ENCODE measurements around the gene CDHR1.

The CDHR1 gene

GRCh38 chr10:84158550-84158949, 35.8 kb upstream of the CDHR1 start:
- no peak overlapping the region for H3K4me2 ChIP-seq (ENCODE audit: low read depth, low read length, poor library complexity, severe bottlenecking)
- H4K20me1 ChIP-seq (ENCODE audit: low read depth, low read length), result no peaks in the 10 kb centered on the region
- H3K36me3 ChIP-seq (ENCODE audit: low read length), result peaks cover 3% of the 10 kb centered on the region; the same call in 1 of the 2 replicates
- no peaks in the 10 kb centered on the region for H3K79me2 ChIP-seq (ENCODE audit: insufficient read depth, low read length)
- no peaks in the 10 kb centered on the region for H3K9me2 ChIP-seq (replicated peaks; ENCODE audit: insufficient read depth, low read length)
- H3K4me3 ChIP-seq (ENCODE audit: insufficient read depth, low read length, poor library complexity, severe bottlenecking), result no peak overlapping the region
- H3K27me3 ChIP-seq (ENCODE audit: low read length), result no peaks in the 10 kb centered on the region
- no peak overlapping the region for H3K27ac ChIP-seq (ENCODE audit: low read depth, low read length)
- no peak overlapping the region for H2AFZ ChIP-seq (ENCODE audit: low read depth, low read length, severe bottlenecking)
- TF ChIP-seq EZH2phosphoT487 (conservative IDR thresholded peaks at IDR 0.05; ENCODE audit: low read length) (no peak), CTCF (IDR thresholded peaks at IDR 0.05; ENCODE audit: insufficient read depth, low read length, poor library complexity, severe bottlenecking) (no peak)
- 0 out of 2 replicates have a peak, but pooled peaks cover 3% of the 10 kb centered on the region for H3F3A ChIP-seq (ENCODE audit: insufficient read depth)
- no peaks in the 10 kb centered on the region for H3K9me3 ChIP-seq (ENCODE audit: insufficient read depth, low read length)
- H3K9ac ChIP-seq (ENCODE audit: low read length), result no peak overlapping the region

GRCh38 chr10:84159076-84159685, 35.2 kb upstream of the CDHR1 start:
- no peak overlapping the region for H2AFZ ChIP-seq (ENCODE audit: low read depth, low read length, severe bottlenecking)
- no peak overlapping the region for H3K27ac ChIP-seq (ENCODE audit: low read depth, low read length)
- no peak overlapping the region for H3K4me3 ChIP-seq (ENCODE audit: insufficient read depth, low read length, poor library complexity, severe bottlenecking)
- H3K9ac ChIP-seq (ENCODE audit: low read length), result no peak overlapping the region
- H3K79me2 ChIP-seq (ENCODE audit: insufficient read depth, low read length), result no peaks in the 10 kb centered on the region
- no peaks in the 10 kb centered on the region for H4K20me1 ChIP-seq (ENCODE audit: low read depth, low read length)
- no peak overlapping the region for H3K4me2 ChIP-seq (ENCODE audit: low read depth, low read length, poor library complexity, severe bottlenecking)
- H3F3A ChIP-seq (ENCODE audit: insufficient read depth), result 0 out of 2 replicates have a peak, but pooled peaks cover 3% of the 10 kb centered on the region
- H3K36me3 ChIP-seq (ENCODE audit: low read length), result peaks cover under 1% of the 10 kb centered on the region; the same call in 1 of the 2 replicates
- no peaks in the 10 kb centered on the region for H3K9me3 ChIP-seq (ENCODE audit: insufficient read depth, low read length)
- TF ChIP-seq EZH2phosphoT487 (conservative IDR thresholded peaks at IDR 0.05; ENCODE audit: low read length), result no peak
- no peak for TF ChIP-seq CTCF (IDR thresholded peaks at IDR 0.05; ENCODE audit: insufficient read depth, low read length, poor library complexity, severe bottlenecking)
- no peaks in the 10 kb centered on the region for H3K27me3 ChIP-seq (ENCODE audit: low read length)
- no peaks in the 10 kb centered on the region for H3K9me2 ChIP-seq (replicated peaks; ENCODE audit: insufficient read depth, low read length)

GRCh38 chr10:84160663-84161362, 33.5 kb upstream of the CDHR1 start:
- no peak overlapping the region for H2AFZ ChIP-seq (ENCODE audit: low read depth, low read length, severe bottlenecking)
- no peak overlapping the region for H3K9ac ChIP-seq (ENCODE audit: low read length)
- no peak overlapping the region for H3K4me2 ChIP-seq (ENCODE audit: low read depth, low read length, poor library complexity, severe bottlenecking)
- no peaks in the 10 kb centered on the region for H3K9me3 ChIP-seq (ENCODE audit: insufficient read depth, low read length)
- H3K36me3 ChIP-seq (ENCODE audit: low read length), result no peaks in the 10 kb centered on the region
- H4K20me1 ChIP-seq (ENCODE audit: low read depth, low read length), result no peaks in the 10 kb centered on the region
- H3K27me3 ChIP-seq (ENCODE audit: low read length), result no peaks in the 10 kb centered on the region
- TF ChIP-seq CTCF (IDR thresholded peaks at IDR 0.05; ENCODE audit: insufficient read depth, low read length, poor library complexity, severe bottlenecking) (no peak), EZH2phosphoT487 (conservative IDR thresholded peaks at IDR 0.05; ENCODE audit: low read length) (no peak)
- H3F3A ChIP-seq (ENCODE audit: insufficient read depth), result 0 out of 2 replicates have a peak, but pooled peaks cover 3% of the 10 kb centered on the region
- no peaks in the 10 kb centered on the region for H3K79me2 ChIP-seq (ENCODE audit: insufficient read depth, low read length)
- H3K27ac ChIP-seq (ENCODE audit: low read depth, low read length), result no peak overlapping the region
- H3K4me3 ChIP-seq (ENCODE audit: insufficient read depth, low read length, poor library complexity, severe bottlenecking), result no peak overlapping the region
- H3K9me2 ChIP-seq (replicated peaks; ENCODE audit: insufficient read depth, low read length), result no peaks in the 10 kb centered on the region

Measured in SU-DHL-6 (cell line).